ENCODE results near the gene ARSG. TPM values are rescaled to one million over a fixed set of nuclear protein-coding genes. Genes with fewer than 3 reads are reported as not detected.
A peak's percentile ranks its signal among the peaks of the same experiment; 100 is the strongest.

Gene ARSG
- total and polyA plus RNA-seq, 4 donors = 1.5 to 5.4 (median 2.3) TPM

DNA sequence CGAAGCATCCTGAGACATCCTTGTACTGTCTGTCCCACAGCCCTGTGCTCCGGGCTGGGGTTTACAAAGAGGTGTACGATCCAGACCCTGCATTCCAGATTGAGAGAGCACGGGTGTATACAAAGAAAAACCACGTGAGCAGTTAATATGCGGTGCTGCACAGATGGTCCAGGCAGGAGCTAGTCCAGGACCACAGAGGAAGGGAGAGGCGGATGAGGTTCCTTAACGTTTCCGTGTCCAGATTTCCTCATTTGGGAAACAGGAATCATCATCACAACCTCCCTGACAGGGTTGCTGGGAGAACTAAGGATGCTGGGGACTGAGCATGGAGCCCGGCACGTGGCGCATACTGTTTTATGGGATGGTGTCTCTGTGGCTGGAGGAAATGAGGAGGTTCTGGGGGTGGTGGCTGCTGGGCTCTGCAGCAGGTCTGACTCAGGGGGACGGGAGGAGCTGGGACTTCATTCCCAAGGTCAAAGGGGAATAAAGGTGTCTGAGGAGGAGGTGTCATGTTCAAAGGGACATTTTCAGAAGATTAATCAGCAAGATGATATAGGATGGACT is 139.8 kb downstream of the ARSG start:
- TF ChIP-seq RAD21 (IDR thresholded peaks at IDR 0.05) = no peak
- TF ChIP-seq, protein P1, sequence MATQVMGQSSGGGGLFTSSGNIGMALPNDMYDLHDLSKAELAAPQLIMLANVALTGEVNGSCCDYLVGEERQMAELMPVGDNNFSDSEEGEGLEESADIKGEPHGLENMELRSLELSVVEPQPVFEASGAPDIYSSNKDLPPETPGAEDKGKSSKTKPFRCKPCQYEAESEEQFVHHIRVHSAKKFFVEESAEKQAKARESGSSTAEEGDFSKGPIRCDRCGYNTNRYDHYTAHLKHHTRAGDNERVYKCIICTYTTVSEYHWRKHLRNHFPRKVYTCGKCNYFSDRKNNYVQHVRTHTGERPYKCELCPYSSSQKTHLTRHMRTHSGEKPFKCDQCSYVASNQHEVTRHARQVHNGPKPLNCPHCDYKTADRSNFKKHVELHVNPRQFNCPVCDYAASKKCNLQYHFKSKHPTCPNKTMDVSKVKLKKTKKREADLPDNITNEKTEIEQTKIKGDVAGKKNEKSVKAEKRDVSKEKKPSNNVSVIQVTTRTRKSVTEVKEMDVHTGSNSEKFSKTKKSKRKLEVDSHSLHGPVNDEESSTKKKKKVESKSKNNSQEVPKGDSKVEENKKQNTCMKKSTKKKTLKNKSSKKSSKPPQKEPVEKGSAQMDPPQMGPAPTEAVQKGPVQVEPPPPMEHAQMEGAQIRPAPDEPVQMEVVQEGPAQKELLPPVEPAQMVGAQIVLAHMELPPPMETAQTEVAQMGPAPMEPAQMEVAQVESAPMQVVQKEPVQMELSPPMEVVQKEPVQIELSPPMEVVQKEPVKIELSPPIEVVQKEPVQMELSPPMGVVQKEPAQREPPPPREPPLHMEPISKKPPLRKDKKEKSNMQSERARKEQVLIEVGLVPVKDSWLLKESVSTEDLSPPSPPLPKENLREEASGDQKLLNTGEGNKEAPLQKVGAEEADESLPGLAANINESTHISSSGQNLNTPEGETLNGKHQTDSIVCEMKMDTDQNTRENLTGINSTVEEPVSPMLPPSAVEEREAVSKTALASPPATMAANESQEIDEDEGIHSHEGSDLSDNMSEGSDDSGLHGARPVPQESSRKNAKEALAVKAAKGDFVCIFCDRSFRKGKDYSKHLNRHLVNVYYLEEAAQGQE (IDR thresholded peaks at IDR 0.05) = no peak
- no peak for TF ChIP-seq HNF4A (conservative IDR thresholded peaks at IDR 0.05)
- TF ChIP-seq, protein P2, sequence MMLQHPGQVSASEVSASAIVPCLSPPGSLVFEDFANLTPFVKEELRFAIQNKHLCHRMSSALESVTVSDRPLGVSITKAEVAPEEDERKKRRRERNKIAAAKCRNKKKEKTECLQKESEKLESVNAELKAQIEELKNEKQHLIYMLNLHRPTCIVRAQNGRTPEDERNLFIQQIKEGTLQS (IDR thresholded peaks at IDR 0.05) = no peak
- TF ChIP-seq, protein P3, sequence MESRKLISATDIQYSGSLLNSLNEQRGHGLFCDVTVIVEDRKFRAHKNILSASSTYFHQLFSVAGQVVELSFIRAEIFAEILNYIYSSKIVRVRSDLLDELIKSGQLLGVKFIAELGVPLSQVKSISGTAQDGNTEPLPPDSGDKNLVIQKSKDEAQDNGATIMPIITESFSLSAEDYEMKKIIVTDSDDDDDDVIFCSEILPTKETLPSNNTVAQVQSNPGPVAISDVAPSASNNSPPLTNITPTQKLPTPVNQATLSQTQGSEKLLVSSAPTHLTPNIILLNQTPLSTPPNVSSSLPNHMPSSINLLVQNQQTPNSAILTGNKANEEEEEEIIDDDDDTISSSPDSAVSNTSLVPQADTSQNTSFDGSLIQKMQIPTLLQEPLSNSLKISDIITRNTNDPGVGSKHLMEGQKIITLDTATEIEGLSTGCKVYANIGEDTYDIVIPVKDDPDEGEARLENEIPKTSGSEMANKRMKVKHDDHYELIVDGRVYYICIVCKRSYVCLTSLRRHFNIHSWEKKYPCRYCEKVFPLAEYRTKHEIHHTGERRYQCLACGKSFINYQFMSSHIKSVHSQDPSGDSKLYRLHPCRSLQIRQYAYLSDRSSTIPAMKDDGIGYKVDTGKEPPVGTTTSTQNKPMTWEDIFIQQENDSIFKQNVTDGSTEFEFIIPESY (IDR thresholded peaks at IDR 0.05) = no peak
- TF ChIP-seq FOXA2 (IDR thresholded peaks at IDR 0.05) = no peak
- no peak for TF ChIP-seq EGR1 (IDR thresholded peaks at IDR 0.05; ENCODE audit: low read depth in 2 of 2)
- no peak for TF ChIP-seq JUND (IDR thresholded peaks at IDR 0.05)
- no peak for TF ChIP-seq GABPA (IDR thresholded peaks at IDR 0.05 in 1 of 2, conservative IDR thresholded peaks at IDR 0.05 in 1 of 2)
- TF ChIP-seq, protein P4, sequence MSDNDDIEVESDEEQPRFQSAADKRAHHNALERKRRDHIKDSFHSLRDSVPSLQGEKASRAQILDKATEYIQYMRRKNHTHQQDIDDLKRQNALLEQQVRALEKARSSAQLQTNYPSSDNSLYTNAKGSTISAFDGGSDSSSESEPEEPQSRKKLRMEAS (IDR thresholded peaks at IDR 0.05) = no peak
- 91% methylated on average over 13 of the region's 13 CpGs for WGBS
- DNase-seq (ENCODE audit: low spot score) = no peak
- no peaks in the 10 kb centered on the region for H3K27me3 ChIP-seq (ENCODE audit: control insufficient read depth in 4 of 4, insufficient read depth in 4 of 4, low read length in 3 of 4)
- peaks cover 0 to 11% (median 4%) of the 10 kb centered on the region in 4 donors for H3K4me1 ChIP-seq (ENCODE audit: control insufficient read depth in 4 of 4, insufficient read depth in 4 of 4, low read length in 3 of 4)
- no peak overlapping the region for H3K4me3 ChIP-seq (ENCODE audit: low read depth in 1 of 3, low read length in 3 of 3)
- no peak overlapping the region for H3K27ac ChIP-seq (ENCODE audit: low read depth in 1 of 2, low read length in 2 of 2)
- H3K36me3 ChIP-seq (ENCODE audit: control insufficient read depth in 4 of 4, insufficient read depth in 3 of 4, low read depth in 1 of 4, low read length in 3 of 4) = peaks cover 2 to 44% (median 26%) of the 10 kb centered on the region in 4 donors
- no peak overlapping the region for H3K9ac ChIP-seq (ENCODE audit: low read depth in 1 of 2, low read length in 2 of 2)
- no peaks in the 10 kb centered on the region for H3K9me3 ChIP-seq (ENCODE audit: control insufficient read depth in 4 of 4, low read length in 3 of 4)

DNA sequence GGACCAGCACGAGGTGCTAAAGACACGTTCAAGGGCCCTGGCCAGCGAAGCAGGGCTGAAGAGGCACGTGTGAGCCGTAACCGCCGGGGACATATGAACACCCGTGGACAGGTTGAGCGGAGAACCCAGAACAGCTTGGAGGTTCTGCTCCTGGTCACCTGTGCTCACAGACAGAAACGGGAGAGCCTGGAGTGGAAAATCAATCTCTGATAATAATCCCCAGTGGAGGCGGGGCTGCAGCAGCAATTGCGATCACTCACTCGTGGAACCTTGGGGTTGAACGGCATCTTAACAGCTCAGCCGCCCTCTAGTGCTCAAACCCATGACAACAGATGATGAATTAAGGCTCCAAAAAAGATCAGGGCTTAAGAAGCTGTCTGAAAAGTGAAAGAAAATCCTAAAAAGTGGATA is 140.4 kb downstream of the ARSG start:
- Histone ChIP-seq H3K27me3 (ENCODE audit: control insufficient read depth in 4 of 4, insufficient read depth in 4 of 4, low read length in 3 of 4) (no peaks in the 10 kb centered on the region), H3K4me1 (ENCODE audit: control insufficient read depth in 4 of 4, insufficient read depth in 4 of 4, low read length in 3 of 4) (peaks cover 0 to 16% (median 6%) of the 10 kb centered on the region in 4 donors), H3K27ac (ENCODE audit: low read depth in 1 of 2, low read length in 2 of 2) (no peak overlapping the region), H3K36me3 (ENCODE audit: control insufficient read depth in 4 of 4, insufficient read depth in 3 of 4, low read depth in 1 of 4, low read length in 3 of 4) (peaks cover 2 to 42% (median 26%) of the 10 kb centered on the region in 4 donors), H3K4me3 (ENCODE audit: low read depth in 1 of 3, low read length in 3 of 3) (no peak overlapping the region), H3K9me3 (ENCODE audit: control insufficient read depth in 4 of 4, low read length in 3 of 4) (no peaks in the 10 kb centered on the region), H3K9ac (ENCODE audit: low read depth in 1 of 2, low read length in 2 of 2) (no peak overlapping the region)
- no peak for DNase-seq (ENCODE audit: low spot score)
- 75% methylated on average over 15 of the region's 15 CpGs for WGBS
- TF ChIP-seq RAD21 (IDR thresholded peaks at IDR 0.05) = peak; percentile 29 to 43
- TF ChIP-seq, protein P4 (IDR thresholded peaks at IDR 0.05) = no peak
- TF ChIP-seq HNF4G (IDR thresholded peaks at IDR 0.05) = no peak
- TF ChIP-seq, protein P3 (IDR thresholded peaks at IDR 0.05) = no peak
- no peak for TF ChIP-seq GABPA (IDR thresholded peaks at IDR 0.05 in 1 of 2, conservative IDR thresholded peaks at IDR 0.05 in 1 of 2)
- TF ChIP-seq, protein P1 (IDR thresholded peaks at IDR 0.05) = no peak
- no peak for TF ChIP-seq HNF4A (conservative IDR thresholded peaks at IDR 0.05)
- no peak for TF ChIP-seq RXRA (IDR thresholded peaks at IDR 0.05)
